ENCODE data around the gene DNAJB6. TPM values are rescaled to one million over a fixed set of nuclear protein-coding genes. Genes with fewer than 3 reads are reported as not detected.

Gene DNAJB6
- total RNA-seq, 1 experiment from 2014 or later = 82.5 TPM

GRCh38 chr7:157432957-157433576, 96.3 kb downstream of the DNAJB6 start:
- ChIA-PET CTCF (interaction anchor here (1.0 kb wide), 2 partner anchors 41 to 922 kb away, joined by 3 to 4 read pairs; no protein-coding TSS in a partner anchor), POLR2A (no interaction called here), RAD21 (ENCODE audit: low non-redundant PET in 1 of 2, low total read pairs in 2 of 2, uncharacterized antibody in 2 of 2, unreplicated experiment in 2 of 2) (no interaction called here)
- Histone ChIP-seq H3K79me2 (ENCODE audit: insufficient read depth, low read length) (no peaks in the 10 kb centered on the region), H3K9me2 (ENCODE audit: insufficient read depth) (no peaks in the 10 kb centered on the region), H3K36me3 (ENCODE audit: control insufficient read depth in 1 of 2, insufficient read depth in 2 of 2, low read length in 2 of 2) (no peaks in the 10 kb centered on the region), H2AFZ (ENCODE audit: low read depth, low read length, poor library complexity, severe bottlenecking) (peak overlapping the region; percentile 74), H3K4me2 (ENCODE audit: low read length) (peak overlapping the region; percentile 61), H3K9me3 (ENCODE audit: control insufficient read depth in 1 of 2, insufficient read depth in 1 of 2, low read depth in 1 of 2, low read length in 2 of 2) (no peaks in the 10 kb centered on the region), H3K27me3 (ENCODE audit: insufficient read depth, low read length) (no peaks in the 10 kb centered on the region), H3K27ac (ENCODE audit: low read depth, low read length) (no peak overlapping the region), H4K20me1 (ENCODE audit: insufficient read depth) (no peaks in the 10 kb centered on the region), H3K4me3 (replicated peaks in 1 of 2; ENCODE audit: low read depth in 1 of 2, low read length in 2 of 2) (peak overlapping the region; percentile 0 to 17; a peak in 1 of 4 replicates), H3K9ac (ENCODE audit: low read length) (peak overlapping the region; percentile 8; the same call in 1 of the 2 replicates), H3K4me1 (ENCODE audit: control insufficient read depth in 1 of 2, insufficient read depth in 2 of 2, low read length in 2 of 2) (peaks cover 6 to 11% of the 10 kb centered on the region in 2 experiments; a peak in 3 of 4 replicates)
- ATAC-seq = peak; percentile 78
- no TSS peak for BruUV-seq (replicated peaks)
- no peak for DNase-seq (ENCODE audit: low read depth, low spot score)
- intact Hi-C loops (cut with micrococcal nuclease) = loop anchor here (1.0 to 10.0 kb wide), 4 partner anchors 252 to 919 kb away; no protein-coding TSS in a partner anchor
- TF ChIP-seq ZBTB33 (IDR thresholded peaks at IDR 0.05; ENCODE audit: extremely low read depth, insufficient replicate concordance, low read length) = no peak
- no peak for TF ChIP-seq POLR2A (IDR thresholded peaks at IDR 0.05; ENCODE audit: borderline replicate concordance, extremely low read depth, insufficient read depth, insufficient read length)
- no peak for TF ChIP-seq ZNF274 (IDR thresholded peaks at IDR 0.05; ENCODE audit: low read depth, low read length)
- TF ChIP-seq YY1 (IDR thresholded peaks at IDR 0.05; ENCODE audit: extremely low read depth, insufficient replicate concordance, low read depth, low read length) = no peak
- no peak for TF ChIP-seq EGR1 (IDR thresholded peaks at IDR 0.05; ENCODE audit: low read depth)
- no peak for TF ChIP-seq ATF3 (IDR thresholded peaks at IDR 0.05)
- no peak for TF ChIP-seq FOSL1 (IDR thresholded peaks at IDR 0.05; ENCODE audit: low read depth)
- TF ChIP-seq RAD21 (IDR thresholded peaks at IDR 0.05; ENCODE audit: low read depth) = peak; percentile 89
- TF ChIP-seq CTCF (IDR thresholded peaks at IDR 0.05 in 2 of 3, conservative IDR thresholded peaks at IDR 0.05 in 1 of 3; ENCODE audit: borderline replicate concordance in 1 of 3, insufficient read depth in 1 of 3, low read depth in 2 of 3, low read length in 2 of 3) = peak; percentile 72 to 80 (median 75)
- TF ChIP-seq CEBPB (IDR thresholded peaks at IDR 0.05; ENCODE audit: low read depth) = no peak
- no peak for TF ChIP-seq JUND (IDR thresholded peaks at IDR 0.05)
- no peak for TF ChIP-seq EZH2phosphoT487 (IDR thresholded peaks at IDR 0.05; ENCODE audit: borderline replicate concordance)
- no peak for TF ChIP-seq SIN3A (IDR thresholded peaks at IDR 0.05; ENCODE audit: low read depth)
- no peak for TF ChIP-seq CBX3 (IDR thresholded peaks at IDR 0.05; ENCODE audit: low read depth)
